ENCODE data around the gene PUM2.

DNA sequence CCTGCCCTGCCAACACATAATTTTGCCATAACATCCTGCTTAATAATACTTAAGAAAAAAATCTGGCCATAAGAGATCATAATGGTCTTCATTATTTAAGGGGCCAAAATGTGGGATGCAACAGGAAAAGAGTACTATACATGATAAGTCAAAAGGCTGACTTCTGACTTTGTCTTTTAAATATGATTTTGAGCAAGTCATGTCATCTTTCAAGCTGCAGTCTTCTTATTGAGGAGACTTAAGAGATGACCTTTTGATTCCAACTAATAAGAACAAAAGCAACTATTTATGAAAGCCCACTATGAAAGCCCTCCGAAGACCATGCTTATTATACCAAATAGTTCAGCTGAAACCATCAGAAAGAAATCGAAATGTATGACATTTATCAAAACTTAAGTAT lies 41.6 kb downstream of the PUM2 start:
- TF ChIP-seq, protein P1, sequence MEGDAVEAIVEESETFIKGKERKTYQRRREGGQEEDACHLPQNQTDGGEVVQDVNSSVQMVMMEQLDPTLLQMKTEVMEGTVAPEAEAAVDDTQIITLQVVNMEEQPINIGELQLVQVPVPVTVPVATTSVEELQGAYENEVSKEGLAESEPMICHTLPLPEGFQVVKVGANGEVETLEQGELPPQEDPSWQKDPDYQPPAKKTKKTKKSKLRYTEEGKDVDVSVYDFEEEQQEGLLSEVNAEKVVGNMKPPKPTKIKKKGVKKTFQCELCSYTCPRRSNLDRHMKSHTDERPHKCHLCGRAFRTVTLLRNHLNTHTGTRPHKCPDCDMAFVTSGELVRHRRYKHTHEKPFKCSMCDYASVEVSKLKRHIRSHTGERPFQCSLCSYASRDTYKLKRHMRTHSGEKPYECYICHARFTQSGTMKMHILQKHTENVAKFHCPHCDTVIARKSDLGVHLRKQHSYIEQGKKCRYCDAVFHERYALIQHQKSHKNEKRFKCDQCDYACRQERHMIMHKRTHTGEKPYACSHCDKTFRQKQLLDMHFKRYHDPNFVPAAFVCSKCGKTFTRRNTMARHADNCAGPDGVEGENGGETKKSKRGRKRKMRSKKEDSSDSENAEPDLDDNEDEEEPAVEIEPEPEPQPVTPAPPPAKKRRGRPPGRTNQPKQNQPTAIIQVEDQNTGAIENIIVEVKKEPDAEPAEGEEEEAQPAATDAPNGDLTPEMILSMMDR (IDR thresholded peaks at IDR 0.05; ENCODE audit: insufficient read depth, low read length, poor library complexity, severe bottlenecking): no peak
- no peak for TF ChIP-seq EZH2phosphoT487 (conservative IDR thresholded peaks at IDR 0.05; ENCODE audit: low read length)
